Esophagus squamous epithelium (tissue), 4 donors: Measurements from ENCODE around the gene RASA3.

Experiments used
- POLR2A ChIP-seq, 4 donors: fragments of 450-650 bp; IDR thresholded peaks; one replicate each; pipeline ENCODE4 v1.6.1; 2017; ENCODE audit warnings: antibody characterized with exemption in 4 of 4, mild to moderate bottlenecking in 4 of 4, moderate library complexity in 3 of 4
- TF ChIP-seq, protein P1 (sequence below), 6 experiments: fragments of 450-650 bp in 4 of 6; fragments of 200-600 bp in 2 of 6; sonication (generic) in 2 of 6; IDR thresholded peaks; one replicate each; pipeline ENCODE4 v1.5.1; 2016 to 2019; ENCODE audit warnings: antibody characterized with exemption in 6 of 6, mild to moderate bottlenecking in 4 of 6, moderate library complexity in 4 of 6

DNA sequence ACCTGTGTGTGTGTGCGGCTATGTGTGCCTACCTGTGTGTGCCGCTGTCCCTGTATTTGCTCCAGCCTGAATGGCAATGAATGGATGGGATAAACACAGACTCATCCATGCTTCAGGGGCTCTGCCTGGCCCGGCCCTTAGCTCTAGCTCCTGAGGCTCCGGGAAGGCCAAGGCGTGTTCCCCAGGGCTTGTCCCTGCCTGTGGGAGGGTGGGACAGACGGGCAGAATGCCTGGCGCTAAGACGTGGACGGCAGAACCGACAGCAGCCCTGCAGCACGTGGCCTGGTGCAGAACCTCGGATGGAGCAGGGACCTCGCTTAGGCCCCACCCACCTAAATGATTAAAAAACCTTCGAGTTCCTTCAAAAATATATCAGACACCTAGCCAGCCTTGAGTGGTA is 100.8 kb downstream of the RASA3 start:
- TF ChIP-seq, protein P1, sequence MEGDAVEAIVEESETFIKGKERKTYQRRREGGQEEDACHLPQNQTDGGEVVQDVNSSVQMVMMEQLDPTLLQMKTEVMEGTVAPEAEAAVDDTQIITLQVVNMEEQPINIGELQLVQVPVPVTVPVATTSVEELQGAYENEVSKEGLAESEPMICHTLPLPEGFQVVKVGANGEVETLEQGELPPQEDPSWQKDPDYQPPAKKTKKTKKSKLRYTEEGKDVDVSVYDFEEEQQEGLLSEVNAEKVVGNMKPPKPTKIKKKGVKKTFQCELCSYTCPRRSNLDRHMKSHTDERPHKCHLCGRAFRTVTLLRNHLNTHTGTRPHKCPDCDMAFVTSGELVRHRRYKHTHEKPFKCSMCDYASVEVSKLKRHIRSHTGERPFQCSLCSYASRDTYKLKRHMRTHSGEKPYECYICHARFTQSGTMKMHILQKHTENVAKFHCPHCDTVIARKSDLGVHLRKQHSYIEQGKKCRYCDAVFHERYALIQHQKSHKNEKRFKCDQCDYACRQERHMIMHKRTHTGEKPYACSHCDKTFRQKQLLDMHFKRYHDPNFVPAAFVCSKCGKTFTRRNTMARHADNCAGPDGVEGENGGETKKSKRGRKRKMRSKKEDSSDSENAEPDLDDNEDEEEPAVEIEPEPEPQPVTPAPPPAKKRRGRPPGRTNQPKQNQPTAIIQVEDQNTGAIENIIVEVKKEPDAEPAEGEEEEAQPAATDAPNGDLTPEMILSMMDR (IDR thresholded peaks at IDR 0.05), result no peak
- TF ChIP-seq POLR2A (IDR thresholded peaks at IDR 0.05), result no peak
